Stimulated activated naive CD8-positive, alpha-beta T cell treated with anti-CD3 and anti-CD28 coated beads, Interleukin-15, Interleukin-2, amounts not matched to agents 100 ng/mL and 50 ng/mL, for 24 hours (primary cell): ENCODE measurements around the gene ANO1.
"Not testable (repeated sequence)": the region's sequence is repeated elsewhere in the genome, so short reads cannot be mapped to it uniquely, and the experiment has no call there.

ENCODE experiments used
- H3K27ac Mint-ChIP-seq: one replicate; pipeline ENCODE4 v1.8.0; 2021; ENCODE audit warnings: mild to moderate bottlenecking, mixed read lengths
- H3K27me3 Mint-ChIP-seq: one replicate; pipeline ENCODE4 v1.8.0; 2021; ENCODE audit warnings: mixed read lengths
- H3K36me3 Mint-ChIP-seq: one replicate; pipeline ENCODE4 v1.8.0; 2021; ENCODE audit warnings: low read depth, mixed read lengths
- H3K4me1 Mint-ChIP-seq: one replicate; pipeline ENCODE4 v1.8.0; 2021; ENCODE audit warnings: low read depth, mixed read lengths
- H3K4me3 Mint-ChIP-seq: one replicate; pipeline ENCODE4 v1.8.0; 2021; ENCODE audit warnings: mild to moderate bottlenecking, mixed read lengths
- H3K9me3 Mint-ChIP-seq: one replicate; pipeline ENCODE4 v1.8.0; 2021; ENCODE audit warnings: mixed read lengths

ANO1 gene

GRCh38 chr11:70206226-70206981, 128.3 kb downstream of the ANO1 start:
- Mint-ChIP-seq H3K4me3 (no peak overlapping the region), H3K4me1 (peaks cover 63% of the 10 kb centered on the region), H3K27me3 (no peaks in the 10 kb centered on the region), H3K36me3 (peaks cover 52% of the 10 kb centered on the region), H3K9me3 (no peaks in the 10 kb centered on the region), H3K27ac (peak overlapping the region; percentile 64)

GRCh38 chr11:70206982-70207376, 128.9 kb downstream of the ANO1 start:
- Mint-ChIP-seq H3K4me1 (peaks cover 63% of the 10 kb centered on the region), H3K4me3 (no peak overlapping the region)

GRCh38 chr11:70207531-70208131, 129.5 kb downstream of the ANO1 start:
- peaks cover 62% of the 10 kb centered on the region for H3K4me1 Mint-ChIP-seq
- H3K27me3 Mint-ChIP-seq, result no peaks in the 10 kb centered on the region
- no peak overlapping the region for H3K27ac Mint-ChIP-seq
- no peaks in the 10 kb centered on the region for H3K9me3 Mint-ChIP-seq
- no peak overlapping the region for H3K4me3 Mint-ChIP-seq
- H3K36me3 Mint-ChIP-seq, result peaks cover 52% of the 10 kb centered on the region

More at GRCh38 chr11:70206982-70207376, 128.9 kb downstream of the ANO1 start:
- Mint-ChIP-seq H3K27ac (no peak overlapping the region), H3K27me3 (no peaks in the 10 kb centered on the region), H3K36me3 (peaks cover 52% of the 10 kb centered on the region), H3K9me3 (no peaks in the 10 kb centered on the region)

GRCh38 chr11:70209391-70209912, 131.3 kb downstream of the ANO1 start:
- H3K27ac Mint-ChIP-seq, result peak overlapping the region; percentile 41
- H3K36me3 Mint-ChIP-seq, result peaks cover 48% of the 10 kb centered on the region
- no peaks in the 10 kb centered on the region for H3K27me3 Mint-ChIP-seq
- no peaks in the 10 kb centered on the region for H3K9me3 Mint-ChIP-seq
- H3K4me3 Mint-ChIP-seq, result no peak overlapping the region
- peaks cover 51% of the 10 kb centered on the region for H3K4me1 Mint-ChIP-seq

DNA sequence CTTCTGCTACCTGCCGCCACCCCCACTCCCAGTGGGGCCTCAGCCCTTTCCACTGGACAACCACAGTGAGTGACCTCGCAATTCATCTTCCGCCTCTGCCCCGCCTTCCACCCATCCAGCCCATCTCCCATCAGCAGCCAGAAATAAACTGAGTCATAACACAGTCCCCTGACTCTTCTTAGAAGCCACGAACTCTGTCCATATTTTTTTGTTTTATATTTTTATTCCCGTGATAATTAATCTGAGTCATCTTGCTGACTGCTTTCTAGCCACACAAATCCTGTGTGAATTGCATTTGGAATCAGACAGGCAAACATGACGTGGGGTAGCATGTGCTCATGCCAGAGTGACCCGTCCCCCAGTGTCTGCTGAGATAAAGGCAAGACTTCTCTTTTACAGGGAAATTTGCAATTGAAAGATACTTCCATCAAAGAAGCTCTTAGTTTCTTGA, 132.0 kb downstream of the ANO1 start:
- H3K4me3 Mint-ChIP-seq, result no peak overlapping the region

DNA sequence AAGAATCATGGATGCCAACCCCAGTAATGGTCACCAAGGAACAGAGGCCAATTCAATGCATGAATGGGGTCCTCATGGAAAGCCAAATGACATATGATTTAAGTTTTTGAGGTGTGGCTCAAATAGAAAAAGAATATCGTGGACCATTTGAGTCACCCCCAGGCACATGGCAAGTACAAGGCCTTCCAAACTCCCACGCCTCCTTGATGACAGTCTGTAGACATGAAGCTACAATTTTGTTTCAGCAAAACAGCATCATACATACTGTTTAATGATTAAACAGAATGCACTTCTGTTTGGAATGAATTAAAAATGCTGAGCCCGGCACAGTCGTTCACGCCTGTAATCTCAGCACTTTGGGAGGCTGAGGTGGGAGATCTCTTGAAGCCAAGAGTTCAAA, 132.4 kb downstream of the ANO1 start:
- Mint-ChIP-seq H3K36me3 (peaks cover 39% of the 10 kb centered on the region), H3K4me1 (peaks cover 40% of the 10 kb centered on the region), H3K4me3 (no peak overlapping the region), H3K27me3 (no peaks in the 10 kb centered on the region), H3K9me3 (no peaks in the 10 kb centered on the region), H3K27ac (peak overlapping the region; percentile 85)

More for the DNA sequence above, 132.0 kb downstream of the ANO1 start:
- Mint-ChIP-seq H3K36me3 (peaks cover 42% of the 10 kb centered on the region), H3K27ac (peak overlapping the region; percentile 85), H3K9me3 (no peaks in the 10 kb centered on the region), H3K4me1 (peaks cover 45% of the 10 kb centered on the region), H3K27me3 (no peaks in the 10 kb centered on the region)

- H3K9me3 Mint-ChIP-seq, result no peaks in the 10 kb centered on the region
- no peak overlapping the region for H3K27ac Mint-ChIP-seq
Observed at GRCh38 chr11:70212227-70212811, 134.2 kb downstream of the ANO1 start.

GRCh38 chr11:70217388-70217787, 139.3 kb downstream of the ANO1 start:
- H3K27me3 Mint-ChIP-seq, result peaks cover 11% of the 10 kb centered on the region
- H3K9me3 Mint-ChIP-seq, H3K4me3 Mint-ChIP-seq, H3K27ac Mint-ChIP-seq, H3K4me1 Mint-ChIP-seq, H3K36me3 Mint-ChIP-seq: not testable (repeated sequence)

More at GRCh38 chr11:70212227-70212811, 134.2 kb downstream of the ANO1 start:
- Mint-ChIP-seq H3K27me3 (no peaks in the 10 kb centered on the region), H3K36me3 (peaks cover 23% of the 10 kb centered on the region), H3K4me1 (peaks cover 24% of the 10 kb centered on the region), H3K4me3 (no peak overlapping the region)

DNA sequence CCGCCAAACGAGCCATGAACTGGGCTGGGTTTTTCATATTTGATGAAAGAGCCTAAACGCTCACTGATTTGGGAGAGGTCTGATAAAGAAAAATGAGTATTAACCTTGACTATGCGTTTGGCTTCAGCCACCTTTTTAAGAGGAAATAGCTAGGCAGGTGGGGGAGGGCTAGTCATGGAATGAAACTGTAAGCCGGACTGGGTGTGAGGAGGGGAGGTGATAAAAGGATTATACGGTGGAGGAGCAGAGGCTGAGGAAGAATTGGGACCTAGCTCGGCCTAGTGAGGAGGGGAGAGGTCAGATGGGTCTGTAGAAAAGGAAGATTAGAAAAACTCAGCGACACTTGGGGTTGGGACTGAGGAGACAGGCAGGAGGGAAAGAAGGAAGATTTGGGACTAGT, 140.0 kb downstream of the ANO1 start:
- not testable (repeated sequence) for H3K4me1 Mint-ChIP-seq, H3K9me3 Mint-ChIP-seq
- H3K27me3 Mint-ChIP-seq, result peaks cover 14% of the 10 kb centered on the region

DNA sequence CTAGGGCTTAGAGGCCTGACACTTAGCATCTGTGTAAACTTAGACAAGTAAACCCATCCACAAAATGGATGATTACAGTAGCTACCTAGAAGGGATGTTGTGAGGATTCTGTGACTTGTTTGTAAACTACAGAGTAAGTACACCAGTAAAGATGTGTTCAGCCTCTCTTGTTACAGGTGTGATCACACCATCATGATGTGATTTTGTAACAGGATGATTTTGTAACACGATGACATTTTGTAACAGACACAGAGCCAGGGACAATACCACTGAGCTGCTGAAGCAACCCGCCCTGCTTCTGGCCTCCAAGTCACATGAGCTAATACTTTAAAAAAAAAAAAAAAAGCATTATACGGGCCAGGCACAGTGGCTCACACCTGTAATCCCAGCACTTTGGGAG, 142.0 kb downstream of the ANO1 start:
- Mint-ChIP-seq H3K9me3 (no peaks in the 10 kb centered on the region), H3K36me3 (no peaks in the 10 kb centered on the region), H3K27ac (no peak overlapping the region), H3K4me3 (no peak overlapping the region), H3K27me3 (peaks cover 19% of the 10 kb centered on the region), H3K4me1 (no peaks in the 10 kb centered on the region)

More for the DNA sequence above, 140.0 kb downstream of the ANO1 start:
- H3K36me3 Mint-ChIP-seq, H3K4me3 Mint-ChIP-seq, H3K27ac Mint-ChIP-seq: not testable (repeated sequence)

DNA sequence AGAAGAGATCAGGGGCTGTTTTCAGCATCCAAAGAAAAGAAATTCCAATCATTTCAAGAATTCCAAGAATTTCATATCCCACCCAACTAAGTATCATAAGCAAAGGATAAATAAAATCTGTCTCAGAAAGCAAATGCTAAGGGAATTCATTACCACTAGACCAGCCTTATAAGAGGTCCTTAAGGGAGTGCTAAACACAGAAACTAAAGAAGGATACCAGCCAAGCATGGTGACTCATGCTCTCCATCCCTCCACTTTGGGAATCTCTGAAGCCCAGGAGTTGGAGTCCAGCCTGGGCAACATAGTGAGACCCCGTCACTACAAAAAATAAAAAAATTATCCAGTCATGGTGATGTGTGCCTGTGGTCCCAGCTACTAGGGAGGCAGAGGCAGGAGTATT, 142.8 kb downstream of the ANO1 start:
- Mint-ChIP-seq H3K36me3 (no peaks in the 10 kb centered on the region), H3K9me3 (no peaks in the 10 kb centered on the region), H3K27ac (no peak overlapping the region), H3K4me3 (no peak overlapping the region), H3K27me3 (peaks cover 19% of the 10 kb centered on the region), H3K4me1 (no peaks in the 10 kb centered on the region)

GRCh38 chr11:70225681-70226177, 147.6 kb downstream of the ANO1 start:
- Mint-ChIP-seq H3K27ac (no peak overlapping the region), H3K4me3 (no peak overlapping the region), H3K36me3 (no peaks in the 10 kb centered on the region), H3K4me1 (no peaks in the 10 kb centered on the region), H3K27me3 (peaks cover 15% of the 10 kb centered on the region), H3K9me3 (no peaks in the 10 kb centered on the region)

DNA sequence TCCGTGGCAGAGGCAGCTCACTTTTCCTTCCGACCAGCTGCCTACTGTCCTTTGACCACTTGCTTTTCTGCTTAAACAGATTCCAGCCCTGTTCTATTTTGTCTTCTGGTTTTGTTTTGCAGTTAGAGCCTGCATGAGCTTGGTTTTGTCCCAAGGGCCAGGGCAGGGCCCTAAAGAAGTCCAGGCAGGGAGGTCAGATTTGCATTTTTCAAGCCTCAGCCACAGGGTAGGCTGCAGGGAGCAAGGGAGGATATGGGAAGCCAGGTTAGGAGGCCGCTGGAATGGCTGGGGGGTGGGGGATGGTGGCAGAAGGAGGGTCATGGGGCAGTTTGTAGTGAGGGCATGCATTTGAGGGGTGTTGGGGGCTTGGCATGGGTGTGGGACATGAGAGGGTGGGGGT, 148.1 kb downstream of the ANO1 start:
- Mint-ChIP-seq H3K27ac (no peak overlapping the region), H3K9me3 (no peaks in the 10 kb centered on the region), H3K36me3 (no peaks in the 10 kb centered on the region), H3K4me1 (no peaks in the 10 kb centered on the region), H3K4me3 (no peak overlapping the region), H3K27me3 (peaks cover 15% of the 10 kb centered on the region)

DNA sequence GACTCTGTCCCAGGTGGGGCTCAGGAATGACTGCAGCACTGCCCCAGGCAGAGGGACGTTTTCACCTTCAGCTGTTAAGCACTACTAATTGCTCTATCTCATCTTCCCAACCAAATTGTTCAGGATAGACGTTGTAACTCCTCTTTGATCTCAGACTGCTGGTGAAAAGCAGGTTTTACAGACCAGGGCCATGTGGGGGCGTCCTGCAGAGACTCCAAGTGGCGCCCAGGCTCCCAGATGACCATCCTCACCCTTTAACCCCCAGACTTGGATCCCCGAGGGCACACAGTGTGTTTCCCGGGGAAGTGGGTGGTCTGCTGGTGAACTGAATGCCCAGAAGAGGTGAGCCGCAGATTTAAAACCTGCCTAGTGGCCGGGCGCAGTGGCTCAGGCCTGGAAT, 148.8 kb downstream of the ANO1 start:
- Mint-ChIP-seq H3K27ac (no peak overlapping the region), H3K27me3 (peaks cover 11% of the 10 kb centered on the region), H3K9me3 (no peaks in the 10 kb centered on the region), H3K4me1 (no peaks in the 10 kb centered on the region), H3K4me3 (no peak overlapping the region), H3K36me3 (no peaks in the 10 kb centered on the region)

DNA sequence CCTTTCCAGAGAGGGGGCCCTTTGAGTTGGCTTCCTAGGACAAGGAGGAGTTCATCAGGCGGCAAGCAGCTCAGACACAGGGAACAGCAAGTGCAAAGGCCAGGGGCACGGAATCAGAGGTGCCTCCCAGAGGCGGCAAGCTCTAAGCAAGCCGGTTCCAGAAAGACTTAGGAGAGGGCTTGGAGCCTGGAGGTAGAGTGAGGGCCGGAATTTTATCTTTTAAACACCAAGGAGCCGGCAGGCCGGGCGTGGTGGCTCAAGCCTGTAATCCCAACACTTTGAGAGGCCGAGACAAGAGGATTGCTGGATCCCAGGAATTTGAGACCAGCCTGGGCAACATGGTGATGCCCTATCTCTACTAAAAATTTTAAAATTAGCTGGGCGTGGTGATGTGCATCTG, 151.6 kb downstream of the ANO1 start:
- Mint-ChIP-seq H3K4me1 (no peaks in the 10 kb centered on the region), H3K27ac (no peak overlapping the region), H3K27me3 (peaks cover 8% of the 10 kb centered on the region), H3K36me3 (no peaks in the 10 kb centered on the region), H3K9me3 (no peaks in the 10 kb centered on the region), H3K4me3 (no peak overlapping the region)
